GM12864 (cell line): ENCODE data around the gene U2AF2.

Experiments used
- DNase-seq: peaks from one replicate; pipeline ENCODE4 v3.0.0-alpha.2; 2011; ENCODE audit warnings: low read depth
- H3K4me3 ChIP-seq: 2 replicates; pipeline ENCODE4 v1.5.1; 2011; ENCODE audit warnings: mild to moderate bottlenecking, low read depth, low read length, control low read depth
- CTCF ChIP-seq: IDR thresholded peaks from 2 replicates; pipeline ENCODE4 v1.5.1; 2011; ENCODE audit warnings: low read depth, mild to moderate bottlenecking, moderate library complexity, low read length, control low read depth, inconsistent platforms; ENCODE audit errors: missing control alignments

The U2AF2 gene

GRCh38 chr19:55654868-55655647 lies at the start of gene U2AF2:
Gene U2AF2, plus strand, starts transcription at chr19:55655035. Its CDS starts 70 bp downstream, at chr19:55655105.
- peak; percentile 71 for DNase-seq

GRCh38 chr19:55605207-55605636 lies 49.6 kb upstream of the U2AF2 start:
- TF ChIP-seq CTCF: no peak
- peak; percentile 91 for DNase-seq
- peak overlapping the region; percentile 98 for H3K4me3 ChIP-seq

More at GRCh38 chr19:55654868-55655647, at the start of gene U2AF2:
- peak within 1 kb of the TSS; percentile 95 for H3K4me3 ChIP-seq
- no peak for TF ChIP-seq CTCF

- peak; percentile 81 for TF ChIP-seq CTCF
- DNase-seq: peak; percentile 57
These were observed 49.0 kb upstream of the U2AF2 start, which contains the start of gene ZNF865 for GRCh38 chr19:55605637-55606470. Gene ZNF865, plus strand, starts transcription at chr19:55605647. Its CDS starts 7,972 bp downstream, at chr19:55613619.

GRCh38 chr19:55606471-55606787 lies 48.4 kb upstream of the U2AF2 start:
- peak overlapping the region; percentile 98 for H3K4me3 ChIP-seq
- TF ChIP-seq CTCF: no peak

More at GRCh38 chr19:55605637-55606470, 49.0 kb upstream of the U2AF2 start, which contains the start of gene ZNF865:
- peak within 1 kb of the TSS; percentile 98 for H3K4me3 ChIP-seq

GRCh38 chr19:55606817-55607216 lies 48.0 kb upstream of the U2AF2 start:
- TF ChIP-seq CTCF: no peak

More at GRCh38 chr19:55606471-55606787, 48.4 kb upstream of the U2AF2 start:
- no peak for DNase-seq

GRCh38 chr19:55609326-55609725 lies 45.5 kb upstream of the U2AF2 start:
- no peak overlapping the region for H3K4me3 ChIP-seq
- TF ChIP-seq CTCF: no peak
- DNase-seq: no peak

More at GRCh38 chr19:55606817-55607216, 48.0 kb upstream of the U2AF2 start:
- H3K4me3 ChIP-seq: peak overlapping the region; percentile 98
- no peak for DNase-seq
